ENCODE measurements around the gene GPRASP1. TPM values are rescaled to one million over a fixed set of nuclear protein-coding genes. Genes with fewer than 3 reads are reported as not detected.
"Not testable (repeated sequence)": the region's sequence is repeated elsewhere in the genome, so short reads cannot be mapped to it uniquely, and the experiment has no call there.

GPRASP1 gene
- total and polyA plus RNA-seq, 9 donors: 18.5 to 61.8 (median 45.8) TPM

GRCh38 chrX:102669526-102669925 lies 18.2 kb downstream of the GPRASP1 start:
- no peak for DNase-seq
- H3K27ac ChIP-seq: no peak overlapping the region
- H3K4me1 ChIP-seq (ENCODE audit: insufficient read depth): no peaks in the 10 kb centered on the region
- H3K27me3 ChIP-seq: no peaks in the 10 kb centered on the region
- intact Hi-C loops (cut with DNase I): no loop called here
- H3K9me3 ChIP-seq: no peaks in the 10 kb centered on the region
- TF ChIP-seq EP300 (IDR thresholded peaks at IDR 0.05) (no peak), POLR2A (IDR thresholded peaks at IDR 0.05) (no peak), CTCF (IDR thresholded peaks at IDR 0.05) (no peak)
- no peaks in the 10 kb centered on the region for H3K36me3 ChIP-seq
- WGBS, 3 donors: 78 to 87% (median 84%) methylated on average over 4 of the region's 4 CpGs
- no peak overlapping the region for H3K4me3 ChIP-seq

DNA sequence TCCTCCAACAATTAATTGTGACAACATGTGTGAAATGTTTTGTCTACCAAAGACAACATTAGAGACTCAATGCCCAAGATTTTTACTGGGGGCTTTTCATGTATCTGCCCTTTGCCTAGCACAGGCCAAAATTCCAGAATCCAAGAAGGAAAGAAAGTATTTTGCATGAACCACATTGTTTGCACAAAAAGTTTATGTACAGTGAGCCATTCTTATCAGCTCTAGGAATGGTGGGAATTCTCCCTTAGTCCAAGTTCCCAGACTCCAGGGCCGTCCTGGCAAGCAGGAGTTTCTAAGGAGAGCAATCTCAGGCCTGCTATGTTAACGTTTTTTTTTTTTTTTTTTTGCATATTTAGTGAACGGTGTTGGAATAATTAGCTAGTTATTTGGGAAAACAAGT lies 21.6 kb downstream of the GPRASP1 start:
- 10 to 11% (median 11%) methylated on average over 3 of the region's 3 CpGs for WGBS, 3 donors
- intact Hi-C loops (cut with DNase I): no loop called here
- H3K36me3 ChIP-seq: no peaks in the 10 kb centered on the region

GRCh38 chrX:102677479-102677878 lies 26.2 kb downstream of the GPRASP1 start:
- DNase-seq; H3K9me3 ChIP-seq; H3K4me3 ChIP-seq; H3K27ac ChIP-seq; H3K27me3 ChIP-seq; intact Hi-C loops (cut with DNase I); H3K4me1 ChIP-seq (ENCODE audit: insufficient read depth); H3K36me3 ChIP-seq: not testable (repeated sequence)
- 66 to 69% (median 66%) methylated on average over 1 of the region's 1 CpG for WGBS, 3 donors

More for the DNA sequence above, 21.6 kb downstream of the GPRASP1 start:
- no peak overlapping the region for H3K27ac ChIP-seq
- TF ChIP-seq CTCF (IDR thresholded peaks at IDR 0.05) (no peak), EP300 (IDR thresholded peaks at IDR 0.05) (no peak), POLR2A (IDR thresholded peaks at IDR 0.05) (no peak)
- DNase-seq: no peak
- H3K9me3 ChIP-seq: no peaks in the 10 kb centered on the region
- no peaks in the 10 kb centered on the region for H3K27me3 ChIP-seq
- H3K4me3 ChIP-seq: no peak overlapping the region
- H3K4me1 ChIP-seq (ENCODE audit: insufficient read depth): no peaks in the 10 kb centered on the region

DNA sequence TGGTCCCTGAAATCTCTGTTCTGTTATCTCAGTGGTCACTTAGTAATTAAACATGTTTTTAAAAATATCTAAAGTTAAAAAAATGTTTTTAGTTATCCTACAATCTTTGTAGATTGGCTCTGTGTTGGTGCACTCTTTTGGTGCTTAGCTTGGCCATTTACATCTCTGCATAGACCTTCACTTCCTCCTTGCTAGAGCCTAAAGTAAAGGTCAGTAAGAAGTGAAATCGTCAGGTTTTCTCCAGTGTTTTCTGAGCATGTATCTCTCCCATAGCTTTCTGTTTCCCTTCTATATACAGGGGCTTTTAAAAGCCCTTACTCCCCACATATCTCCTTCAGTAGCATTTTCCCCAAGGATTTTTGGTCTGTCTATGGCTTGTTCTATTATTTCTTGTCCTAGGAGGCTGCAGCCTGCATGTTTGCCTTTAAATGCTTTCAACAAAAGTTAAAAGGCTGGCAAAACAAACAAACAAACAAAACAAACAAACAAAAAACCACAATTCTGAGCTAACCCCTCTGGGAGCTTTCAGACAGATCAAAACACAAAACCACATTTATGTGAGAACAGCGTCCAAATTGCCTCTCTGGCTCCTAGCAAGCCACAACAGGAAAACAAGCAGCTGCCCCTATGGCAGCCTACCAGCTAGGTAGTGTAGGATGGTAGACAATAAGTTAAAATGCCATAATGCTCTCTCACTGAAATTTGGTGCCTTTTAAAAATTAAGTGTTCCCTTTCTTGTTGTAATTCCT lies 33.7 kb downstream of the GPRASP1 start:
- no peaks in the 10 kb centered on the region for H3K27me3 ChIP-seq
- WGBS, 3 donors: 35 to 49% (median 42%) methylated on average over 2 of the region's 2 CpGs
- no peak for DNase-seq
- no peaks in the 10 kb centered on the region for H3K9me3 ChIP-seq
- no peaks in the 10 kb centered on the region for H3K36me3 ChIP-seq
- intact Hi-C loops (cut with DNase I): no loop called here
- H3K27ac ChIP-seq: no peak overlapping the region
- TF ChIP-seq POLR2A (IDR thresholded peaks at IDR 0.05) (no peak), CTCF (IDR thresholded peaks at IDR 0.05) (no peak), EP300 (IDR thresholded peaks at IDR 0.05) (no peak)
- H3K4me1 ChIP-seq (ENCODE audit: insufficient read depth): no peaks in the 10 kb centered on the region
- H3K4me3 ChIP-seq: no peak overlapping the region

GRCh38 chrX:102694749-102695148 lies 43.5 kb downstream of the GPRASP1 start:
- Histone ChIP-seq H3K27me3 (no peaks in the 10 kb centered on the region), H3K9me3 (no peaks in the 10 kb centered on the region), H3K4me1 (ENCODE audit: insufficient read depth) (no peaks in the 10 kb centered on the region), H3K36me3 (no peaks in the 10 kb centered on the region), H3K27ac (no peak overlapping the region), H3K4me3 (no peak overlapping the region)
- intact Hi-C loops (cut with DNase I): no loop called here
- WGBS, 3 donors: 78 to 87% (median 80%) methylated on average over 3 of the region's 3 CpGs
- no peak for DNase-seq
- TF ChIP-seq CTCF (IDR thresholded peaks at IDR 0.05): no peak

Data from ovary (tissue), 9 donors.